Testis (tissue), 3 donors: ENCODE measurements around the gene NRBF2. TPM values are rescaled to one million over a fixed set of nuclear protein-coding genes. Genes with fewer than 3 reads are reported as not detected.

ENCODE experiments used
- DNase-seq: peaks from one replicate; pipeline ENCODE4 v3.0.0-alpha.2; 2019
- H3K27ac ChIP-seq, 2 donors: fragments of 200-600 bp; sonication (generic); one replicate each; pipeline ENCODE4 v1.5.1; 2019
- H3K27me3 ChIP-seq: fragments of 200-600 bp; sonication (generic); one replicate; pipeline ENCODE4 v1.5.1; 2019
- H3K36me3 ChIP-seq: fragments of 200-600 bp; sonication (generic); one replicate; pipeline ENCODE4 v1.5.1; 2017; ENCODE audit warnings: low read depth; ENCODE audit errors: missing control alignments
- H3K4me1 ChIP-seq: fragments of 200-600 bp; sonication (generic); one replicate; pipeline ENCODE4 v1.5.1; 2019
- H3K4me3 ChIP-seq, 2 donors: fragments of 200-600 bp; sonication (generic); one replicate each; pipeline ENCODE4 v1.5.1; 2017 to 2019
- H3K9me3 ChIP-seq: fragments of 200-600 bp; sonication (generic); one replicate; pipeline ENCODE4 v1.5.1; 2017
- POLR2A ChIP-seq: fragments of 450-650 bp; IDR thresholded peaks from one replicate; pipeline ENCODE4 v1.6.1; 2017; ENCODE audit warnings: antibody characterized with exemption, mild to moderate bottlenecking, moderate library complexity
- WGBS, 2 donors: methylation state at CpG; one replicate each; pipeline ENCODE4 v1.1.5; 2018; 5-methylcytosine and 5-hydroxymethylcytosine counted together
- intact Hi-C: fragments of 100-400 bp; cut with DNase I; formaldehyde crosslinking; loops from one replicate; pipeline ENCODE4 v1.15.1; 2023; ENCODE audit warnings: low total_unique reads
- polyA plus RNA-seq: library from polyadenylated mRNA; stranded (reverse); fragments of 350-450 nt; fragmentation: Illumina TruSeq; extraction: RNeasy Lipid Tissue Mini Kit (QIAGEN cat#74804); gene quantifications from one replicate; pipeline ENCODE4 v1.2.3, GENCODE V29; 2014; ENCODE audit warnings: low read depth, low replicate concordance; ENCODE audit not compliant: insufficient read depth
- total RNA-seq, 2 donors: library from RNA; depleted of rRNA; stranded (reverse); fragments of >200 nt; gene quantifications; one replicate each; pipeline ENCODE4 v1.2.3, GENCODE V29; 2016
- TF ChIP-seq, protein P1 (sequence below), 3 experiments: fragments of 450-650 bp in 2 of 3; fragments of 200-600 bp in 1 of 3; sonication (generic) in 1 of 3; IDR thresholded peaks; one replicate each; pipeline ENCODE4 v1.5.1; 2016 to 2019; ENCODE audit warnings: antibody characterized with exemption in 3 of 3, mild to moderate bottlenecking in 2 of 3, moderate library complexity in 1 of 3

Gene NRBF2
- total and polyA plus RNA-seq, 3 donors from 2014 or later, result 16.9 to 20.0 (median 18.9) TPM

DNA sequence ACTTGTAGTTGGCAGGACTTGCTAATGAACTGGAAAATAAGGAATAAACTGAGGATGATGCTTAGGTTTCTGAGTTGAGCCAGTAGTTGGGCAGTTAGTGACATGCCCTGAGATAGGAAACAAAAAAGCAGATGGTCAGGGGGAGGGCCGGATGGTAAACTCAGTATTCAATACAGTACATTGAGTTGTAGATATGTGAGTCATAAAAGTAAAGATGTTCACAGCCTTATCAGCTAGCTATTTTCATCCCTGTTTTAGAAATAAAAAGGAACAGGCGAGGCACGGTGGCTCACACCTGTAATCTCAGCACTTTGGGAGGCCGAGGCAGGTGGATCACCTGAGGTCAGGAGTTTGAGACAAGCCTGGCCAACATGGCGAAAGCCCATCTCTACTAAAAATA lies 22.2 kb upstream of the NRBF2 start:
- Histone ChIP-seq H3K4me3 (no peak overlapping the region), H3K9me3 (no peaks in the 10 kb centered on the region), H3K27me3 (no peaks in the 10 kb centered on the region), H3K36me3 (no peaks in the 10 kb centered on the region), H3K4me1 (no peaks in the 10 kb centered on the region), H3K27ac (no peak overlapping the region)
- WGBS, 2 donors, result 80 to 83% methylated on average over 5 of the region's 5 CpGs
- intact Hi-C loops, result no loop called here
- no peak for TF ChIP-seq POLR2A
- TF ChIP-seq, protein P1, sequence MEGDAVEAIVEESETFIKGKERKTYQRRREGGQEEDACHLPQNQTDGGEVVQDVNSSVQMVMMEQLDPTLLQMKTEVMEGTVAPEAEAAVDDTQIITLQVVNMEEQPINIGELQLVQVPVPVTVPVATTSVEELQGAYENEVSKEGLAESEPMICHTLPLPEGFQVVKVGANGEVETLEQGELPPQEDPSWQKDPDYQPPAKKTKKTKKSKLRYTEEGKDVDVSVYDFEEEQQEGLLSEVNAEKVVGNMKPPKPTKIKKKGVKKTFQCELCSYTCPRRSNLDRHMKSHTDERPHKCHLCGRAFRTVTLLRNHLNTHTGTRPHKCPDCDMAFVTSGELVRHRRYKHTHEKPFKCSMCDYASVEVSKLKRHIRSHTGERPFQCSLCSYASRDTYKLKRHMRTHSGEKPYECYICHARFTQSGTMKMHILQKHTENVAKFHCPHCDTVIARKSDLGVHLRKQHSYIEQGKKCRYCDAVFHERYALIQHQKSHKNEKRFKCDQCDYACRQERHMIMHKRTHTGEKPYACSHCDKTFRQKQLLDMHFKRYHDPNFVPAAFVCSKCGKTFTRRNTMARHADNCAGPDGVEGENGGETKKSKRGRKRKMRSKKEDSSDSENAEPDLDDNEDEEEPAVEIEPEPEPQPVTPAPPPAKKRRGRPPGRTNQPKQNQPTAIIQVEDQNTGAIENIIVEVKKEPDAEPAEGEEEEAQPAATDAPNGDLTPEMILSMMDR (IDR thresholded peaks at IDR 0.05), result no peak
- DNase-seq, result no peak

DNA sequence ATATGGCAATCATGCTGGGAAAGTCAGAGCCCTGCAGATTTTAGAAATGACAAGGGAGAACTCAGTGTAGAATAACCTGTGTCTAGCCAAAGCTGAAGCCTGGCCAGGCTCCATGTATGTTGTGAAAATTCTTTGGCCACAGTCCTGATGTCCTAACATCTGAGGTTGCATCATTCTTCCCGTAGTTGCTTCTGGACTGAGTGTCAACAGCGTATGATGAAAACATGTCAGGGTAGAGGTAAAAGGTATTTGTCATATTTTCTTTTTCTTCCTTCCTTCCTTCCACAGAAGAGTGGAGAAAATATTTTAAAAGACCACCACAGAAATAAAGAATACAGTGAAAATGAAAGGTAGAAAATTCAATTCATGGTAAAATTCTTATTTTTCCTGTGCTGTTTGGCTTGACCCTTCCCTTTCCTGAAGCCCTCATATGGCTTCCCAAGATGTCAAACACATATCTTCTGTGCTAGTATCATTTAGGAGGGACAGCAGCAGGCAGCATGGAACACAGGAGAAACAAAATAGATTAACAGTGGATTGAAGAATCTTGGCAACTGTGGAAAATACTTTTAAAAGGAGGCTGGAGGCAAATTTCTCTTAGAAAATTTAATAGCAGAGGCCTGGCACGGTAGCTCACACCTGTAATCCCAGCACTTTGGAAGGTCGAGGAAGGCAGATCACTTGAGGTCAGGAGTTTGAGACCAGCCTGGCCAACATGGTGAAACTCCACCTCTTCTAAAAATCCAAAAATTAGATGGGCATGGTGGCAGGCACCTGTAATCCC lies 18.9 kb upstream of the NRBF2 start:
- WGBS, 2 donors, result 72 to 74% methylated on average over 4 of the region's 4 CpGs
- DNase-seq, result peak; percentile 31
- intact Hi-C loops, result no loop called here
- H3K36me3 ChIP-seq, result no peaks in the 10 kb centered on the region
- no peaks in the 10 kb centered on the region for H3K4me1 ChIP-seq
- no peaks in the 10 kb centered on the region for H3K27me3 ChIP-seq
- H3K27ac ChIP-seq, result no peak overlapping the region
- H3K4me3 ChIP-seq, result no peak overlapping the region
- H3K9me3 ChIP-seq, result no peaks in the 10 kb centered on the region
- no peak for TF ChIP-seq POLR2A
- TF ChIP-seq, protein P1 (IDR thresholded peaks at IDR 0.05), result no peak

DNA sequence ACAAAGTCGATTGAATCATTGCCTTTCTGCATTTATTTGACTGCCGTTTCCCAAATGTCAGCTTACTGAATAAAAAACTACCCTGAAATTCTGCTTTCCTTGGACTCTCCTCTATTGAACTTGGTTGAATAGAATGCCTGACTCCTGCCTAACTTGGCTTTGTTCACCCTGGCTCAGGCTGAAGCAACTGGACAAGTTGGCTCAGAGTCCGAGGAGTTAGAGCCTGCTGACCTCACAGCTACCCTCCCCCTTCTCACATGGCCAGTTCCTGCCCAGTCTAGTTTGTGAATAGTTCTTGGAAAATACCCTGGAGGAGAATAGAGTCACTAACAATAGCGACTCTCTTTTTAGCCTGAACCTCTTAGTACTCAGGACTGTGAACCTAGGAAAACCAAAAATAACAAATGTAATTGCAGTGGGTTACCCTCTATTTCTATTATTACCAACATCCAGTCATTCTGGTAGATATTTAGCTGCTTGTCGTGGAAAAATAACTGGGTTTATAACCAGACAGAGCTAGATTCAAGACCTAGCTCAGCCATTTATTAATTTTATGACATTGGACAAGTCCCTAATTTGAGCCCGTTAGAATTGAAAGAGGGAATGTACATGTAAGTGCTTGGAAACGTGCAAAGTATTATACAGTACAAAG lies 17.3 kb upstream of the NRBF2 start:
- DNase-seq, result peak; percentile 49
- WGBS, 2 donors, result 70% methylated on average over 7 of the region's 7 CpGs
- H3K27ac ChIP-seq, result no peak overlapping the region
- TF ChIP-seq, protein P1 (IDR thresholded peaks at IDR 0.05), result no peak
- no peak for TF ChIP-seq POLR2A
- no peak overlapping the region for H3K4me3 ChIP-seq
- no peaks in the 10 kb centered on the region for H3K4me1 ChIP-seq
- no peaks in the 10 kb centered on the region for H3K27me3 ChIP-seq
- no peaks in the 10 kb centered on the region for H3K9me3 ChIP-seq
- intact Hi-C loops, result no loop called here
- no peaks in the 10 kb centered on the region for H3K36me3 ChIP-seq

DNA sequence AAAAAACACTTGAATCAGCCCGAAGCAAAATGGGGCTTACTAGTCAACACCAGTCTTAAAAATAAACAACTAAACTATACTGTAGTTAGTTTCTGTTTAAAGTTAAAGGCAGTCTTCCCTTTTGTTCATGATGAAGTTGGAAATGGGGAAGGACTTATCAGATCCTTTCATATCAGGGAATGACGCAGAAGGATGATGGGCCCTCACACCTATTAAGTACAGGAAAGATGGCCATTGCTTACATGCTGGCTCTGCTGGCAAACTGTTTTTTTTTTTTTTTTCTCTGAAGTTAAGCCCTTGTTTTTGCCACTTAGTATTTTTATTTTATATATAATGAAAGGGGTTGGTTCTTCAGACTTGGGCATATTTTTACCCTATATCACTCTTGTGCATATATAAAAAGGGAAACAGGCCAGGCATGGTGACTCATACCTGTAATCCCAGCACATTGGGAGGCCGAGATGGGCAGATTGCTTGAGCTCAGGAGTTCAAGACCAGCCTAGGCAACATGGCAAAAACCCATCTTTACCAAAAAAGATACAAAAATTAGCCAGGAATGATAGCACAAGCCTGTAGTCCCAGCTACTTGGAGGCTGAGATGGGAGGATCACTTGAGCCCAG lies 16.6 kb upstream of the NRBF2 start:
- DNase-seq, result no peak

More for the DNA sequence above, 16.6 kb upstream of the NRBF2 start:
- Histone ChIP-seq H3K4me3 (no peak overlapping the region), H3K4me1 (no peaks in the 10 kb centered on the region), H3K27ac (no peak overlapping the region), H3K36me3 (no peaks in the 10 kb centered on the region), H3K9me3 (no peaks in the 10 kb centered on the region), H3K27me3 (no peaks in the 10 kb centered on the region)
- 94 to 95% methylated on average over 3 of the region's 3 CpGs for whole genome bisulfite sequencing, 2 donors
- intact Hi-C loops, result no loop called here
- TF ChIP-seq POLR2A, result no peak
- TF ChIP-seq, protein P1 (IDR thresholded peaks at IDR 0.05), result no peak
